NCI-H526 treated with DMSO at 0.1 percent for 48 hours (cell line): Measurements from ENCODE around the gene NPHP4.

Experiments
- DNase-seq: peaks from one replicate; lab custom pipeline; 2025; lab: John Stamatoyannopoulos, UW

Gene NPHP4

DNA sequence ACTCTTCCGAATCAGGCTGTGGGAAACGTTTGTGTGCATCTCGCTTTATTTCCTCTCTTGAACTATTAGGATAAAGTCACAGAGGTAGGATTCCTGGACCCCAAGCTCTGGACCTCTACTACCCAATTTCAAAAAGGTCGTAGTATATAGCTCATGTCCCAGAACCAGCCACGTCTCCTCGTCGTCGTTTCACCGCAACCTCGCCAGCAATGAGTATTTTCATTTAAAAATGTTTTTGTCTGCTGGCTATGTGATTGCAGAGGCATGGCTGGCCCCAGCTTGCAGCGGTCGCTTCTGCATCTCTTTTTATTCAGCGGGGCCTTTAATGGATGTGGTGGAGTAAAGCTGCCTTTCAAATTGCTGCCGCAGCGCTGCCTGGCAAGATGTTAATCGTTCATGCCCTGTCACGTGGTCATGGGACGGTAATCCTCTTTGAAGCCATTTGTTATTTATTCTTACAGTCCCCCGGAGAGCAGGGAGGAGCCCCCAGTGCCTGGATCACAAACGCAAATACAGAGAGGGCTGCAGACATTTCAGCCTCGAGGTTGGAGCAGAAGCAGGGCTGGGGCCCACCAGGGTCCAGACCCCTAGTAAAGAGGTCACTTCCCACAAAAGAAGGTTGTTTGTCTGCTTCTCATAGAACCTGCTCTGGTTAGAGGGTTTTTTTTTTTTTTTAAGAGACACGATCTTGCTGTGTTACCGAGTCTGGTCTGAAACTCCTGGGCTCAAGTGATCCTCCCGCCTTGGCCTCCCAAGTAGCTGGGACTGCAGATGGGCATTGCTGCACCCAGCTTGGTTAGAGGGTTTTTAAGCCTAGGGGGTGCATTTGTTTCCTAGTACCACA is 11.6 kb upstream of the NPHP4 start:
- no peak for DNase-seq

DNA sequence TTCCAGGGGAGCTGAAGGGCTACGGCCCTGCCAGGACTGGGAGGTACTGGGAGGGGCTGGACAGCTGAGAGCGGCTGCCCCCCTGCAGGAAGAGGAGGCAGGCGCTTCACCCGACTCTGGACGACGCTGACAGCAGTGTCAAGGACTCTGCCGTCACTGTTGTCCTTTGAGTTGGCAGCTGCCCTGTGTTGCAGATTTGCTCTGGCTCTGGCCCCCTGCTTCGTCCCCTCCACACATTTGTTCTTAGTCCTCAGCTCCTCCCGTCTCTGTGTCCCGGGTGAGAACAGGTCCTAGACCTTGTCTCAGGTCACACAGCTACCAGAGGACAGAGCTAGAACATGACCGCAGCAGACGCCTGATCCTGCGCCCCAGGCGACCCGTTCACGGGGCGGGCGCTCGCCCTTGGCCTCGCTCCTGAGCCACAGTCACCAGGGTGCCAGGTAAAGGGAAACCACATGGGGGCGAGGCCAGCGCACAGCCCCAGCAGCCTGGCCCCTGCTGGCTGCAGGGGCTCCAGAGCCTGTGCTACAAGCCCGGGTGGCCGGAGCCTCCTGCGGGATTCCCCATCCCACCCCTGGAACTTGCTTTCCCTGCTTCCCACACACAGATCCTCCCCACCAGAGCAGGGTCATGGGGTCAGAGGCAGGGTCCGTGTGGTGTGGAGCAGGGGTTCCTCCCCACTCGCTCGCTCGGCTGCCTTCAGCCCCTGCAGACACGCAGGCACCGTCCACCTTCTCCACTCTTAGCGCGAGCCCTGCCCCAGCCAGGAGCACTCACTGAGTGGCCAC is 10.7 kb upstream of the NPHP4 start:
- DNase-seq, result no peak

DNA sequence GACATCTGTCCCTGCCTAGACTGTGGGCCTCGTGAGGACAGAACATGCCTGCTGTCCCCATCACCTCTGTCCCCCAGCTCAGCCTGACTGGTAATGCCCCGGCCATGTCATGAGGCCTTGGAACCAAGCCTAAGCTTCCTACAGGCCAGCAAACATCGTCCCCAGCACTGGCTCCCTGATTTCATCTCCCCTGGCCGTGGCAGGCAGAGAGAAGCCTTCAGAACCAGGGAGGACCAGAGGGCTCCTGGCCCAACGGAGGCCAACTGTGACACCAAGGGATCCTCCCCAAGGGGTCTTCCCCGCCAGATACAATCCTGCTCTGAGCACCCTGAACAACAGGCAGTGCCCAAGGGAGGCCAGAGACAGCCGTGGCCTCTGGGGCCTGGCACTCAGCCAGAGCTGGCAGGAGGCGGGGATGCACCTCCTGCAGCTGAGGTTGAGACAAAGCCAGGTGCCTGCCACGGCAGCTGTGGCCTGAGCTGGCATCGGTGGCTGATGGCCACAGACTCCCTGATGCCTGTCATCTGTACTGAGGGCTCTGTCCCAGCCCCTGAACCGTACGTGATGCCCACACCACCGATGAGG is 9.9 kb upstream of the NPHP4 start:
- DNase-seq, result no peak

DNA sequence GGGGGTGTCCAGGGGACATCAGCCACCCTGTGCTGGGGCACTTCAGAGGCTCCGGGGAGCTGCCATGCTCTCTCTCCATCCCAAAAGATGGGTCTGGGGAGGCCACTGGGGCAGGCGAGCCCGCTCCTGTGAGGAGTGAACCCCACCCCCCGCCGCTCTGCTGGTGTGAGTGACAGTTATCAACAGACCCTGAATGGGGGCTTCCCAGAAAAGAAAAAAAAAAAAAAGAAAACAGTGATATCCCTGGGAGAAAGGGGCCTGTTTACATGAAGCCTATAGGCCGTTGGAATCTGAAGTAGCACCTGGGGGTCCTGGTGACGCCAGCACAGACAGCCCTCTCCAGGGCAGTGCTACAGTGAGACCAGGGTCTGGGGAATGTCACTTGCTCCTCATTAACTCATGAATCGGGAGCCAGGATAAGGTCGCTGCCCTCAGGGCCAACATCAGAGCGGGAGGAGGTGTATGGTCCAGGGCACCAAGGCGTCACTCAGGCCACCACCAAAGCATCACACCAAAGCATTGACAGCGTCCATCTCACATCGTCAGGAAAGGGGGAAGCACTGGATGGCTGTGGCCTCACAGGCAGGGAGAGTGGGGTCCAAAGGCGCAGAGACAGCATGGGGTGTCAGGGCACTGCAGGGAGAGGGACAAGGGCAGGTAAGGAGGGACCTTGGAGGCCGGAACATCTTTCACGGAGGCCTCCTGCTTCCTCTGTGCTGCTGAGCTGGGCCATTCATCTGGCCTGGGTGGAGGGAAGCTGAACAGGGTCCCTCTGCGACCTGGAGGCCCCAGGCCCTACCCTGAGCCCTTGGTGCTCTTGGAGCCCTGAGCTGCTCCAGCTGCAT is 8.4 kb upstream of the NPHP4 start:
- no peak for DNase-seq

DNA sequence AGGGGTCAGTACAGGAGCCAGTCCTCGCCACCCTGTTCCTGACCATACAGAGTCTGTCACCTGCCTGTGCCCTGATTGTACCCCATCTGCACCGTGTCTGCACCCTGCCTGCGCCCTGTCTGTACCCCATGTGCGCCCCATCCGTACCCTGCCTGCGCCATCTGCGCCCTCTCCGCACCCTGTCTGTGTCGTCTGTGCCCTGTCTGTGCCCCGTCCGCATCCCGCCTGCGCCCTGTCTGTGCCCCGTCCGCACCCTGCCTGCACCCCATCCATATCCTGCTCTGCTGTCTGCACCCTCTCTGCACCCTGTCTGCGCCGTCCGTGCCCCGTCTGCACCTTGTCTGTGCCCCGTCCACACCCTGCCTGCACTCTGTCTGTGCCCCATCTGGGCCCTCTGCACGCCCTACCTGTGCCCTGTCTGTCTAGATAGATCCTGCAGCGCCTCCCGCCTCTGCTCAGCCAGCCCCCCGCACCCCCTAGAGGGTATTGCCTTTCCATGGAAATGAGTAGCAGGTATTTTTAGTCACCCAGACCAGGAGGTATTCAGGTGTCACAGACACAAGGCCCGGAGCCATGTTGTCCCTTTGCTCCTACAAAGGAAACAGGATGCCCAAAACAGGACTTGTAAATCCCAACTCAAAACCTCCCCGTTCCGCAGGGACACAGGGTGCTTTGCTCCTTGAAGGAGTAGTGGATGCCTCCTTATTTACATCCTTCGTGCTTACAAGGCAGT is 7.7 kb upstream of the NPHP4 start:
- DNase-seq, result no peak

DNA sequence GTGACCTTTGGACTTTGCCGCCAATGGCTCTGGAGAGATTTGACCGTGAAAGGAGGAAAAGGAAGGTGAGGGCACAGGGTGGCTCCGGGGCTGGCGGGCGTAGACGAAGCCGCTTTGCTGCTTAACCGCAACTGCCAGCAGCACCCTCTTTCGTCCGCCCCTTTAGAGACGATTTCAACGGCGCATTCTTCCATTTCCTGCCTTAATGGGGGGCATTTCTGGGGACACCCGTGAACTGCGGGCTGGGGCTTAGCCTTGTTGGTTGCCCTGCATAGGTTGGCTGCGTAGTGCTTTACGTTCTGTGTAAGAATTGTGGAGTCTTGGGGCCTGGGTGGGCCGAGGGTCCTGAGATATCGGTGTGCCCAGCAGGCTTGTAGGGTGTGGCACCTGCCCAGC is 6.7 kb upstream of the NPHP4 start:
- no peak for DNase-seq

DNA sequence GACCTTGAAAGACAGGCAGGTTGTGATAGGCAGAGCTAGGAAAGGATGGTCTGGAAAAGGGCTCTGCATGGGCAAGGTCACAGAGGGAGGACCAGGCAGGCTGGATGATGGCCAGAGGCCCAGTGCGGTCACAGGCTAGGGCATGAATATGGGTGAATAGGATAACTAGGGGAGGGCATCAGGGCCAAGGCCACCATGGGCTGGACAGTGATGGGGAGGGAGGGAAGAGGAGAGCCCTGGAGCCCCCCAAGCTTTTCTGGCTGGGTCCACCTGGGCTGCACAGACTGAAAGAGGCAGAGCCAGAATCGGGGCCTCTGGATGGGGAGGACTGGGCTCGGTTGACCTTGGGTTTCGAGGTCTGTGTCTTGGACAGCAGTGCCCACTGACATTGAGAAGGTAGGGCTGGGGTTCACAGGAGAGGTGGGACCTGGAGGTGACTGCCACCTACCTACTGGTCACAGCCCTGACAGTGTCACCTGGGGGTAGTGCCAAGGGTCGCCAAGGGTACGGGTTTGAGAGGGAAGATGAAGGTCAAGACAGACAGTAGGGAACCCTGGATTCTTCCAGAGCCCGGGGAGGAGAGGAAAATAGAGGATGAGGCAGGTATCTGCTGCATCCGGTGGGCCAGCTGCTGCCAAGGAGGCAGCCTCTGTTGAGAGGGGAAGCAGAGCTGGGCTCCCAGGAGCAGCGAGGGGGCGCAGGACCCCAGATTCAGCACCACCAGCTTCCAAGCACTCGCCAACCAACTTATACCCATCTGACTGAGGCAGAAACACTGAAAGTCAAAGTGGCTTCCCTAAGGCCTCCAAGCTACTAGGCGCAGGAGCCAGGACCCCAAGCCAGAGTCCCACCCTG is 6.1 kb upstream of the NPHP4 start:
- DNase-seq, result no peak

DNA sequence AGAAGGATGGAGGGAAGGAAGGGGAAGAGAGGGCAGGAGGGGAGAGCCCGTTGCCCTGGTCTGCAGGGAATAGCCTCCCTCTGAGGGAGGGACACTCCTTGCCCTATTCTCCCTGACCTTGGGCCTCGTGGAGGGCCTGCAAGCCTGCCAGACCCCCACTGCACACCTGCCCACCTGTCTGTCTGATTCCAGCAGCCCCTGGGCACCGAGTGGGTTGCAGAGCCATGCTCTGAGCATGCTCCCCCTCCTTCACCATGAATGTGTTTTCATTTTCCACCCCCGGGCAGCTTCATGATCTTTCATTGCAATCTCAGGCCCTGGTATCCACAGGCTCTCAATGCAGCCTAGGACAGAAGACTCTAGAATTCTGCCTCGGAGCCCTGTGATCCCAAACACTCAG is 5.1 kb upstream of the NPHP4 start:
- no peak for DNase-seq

DNA sequence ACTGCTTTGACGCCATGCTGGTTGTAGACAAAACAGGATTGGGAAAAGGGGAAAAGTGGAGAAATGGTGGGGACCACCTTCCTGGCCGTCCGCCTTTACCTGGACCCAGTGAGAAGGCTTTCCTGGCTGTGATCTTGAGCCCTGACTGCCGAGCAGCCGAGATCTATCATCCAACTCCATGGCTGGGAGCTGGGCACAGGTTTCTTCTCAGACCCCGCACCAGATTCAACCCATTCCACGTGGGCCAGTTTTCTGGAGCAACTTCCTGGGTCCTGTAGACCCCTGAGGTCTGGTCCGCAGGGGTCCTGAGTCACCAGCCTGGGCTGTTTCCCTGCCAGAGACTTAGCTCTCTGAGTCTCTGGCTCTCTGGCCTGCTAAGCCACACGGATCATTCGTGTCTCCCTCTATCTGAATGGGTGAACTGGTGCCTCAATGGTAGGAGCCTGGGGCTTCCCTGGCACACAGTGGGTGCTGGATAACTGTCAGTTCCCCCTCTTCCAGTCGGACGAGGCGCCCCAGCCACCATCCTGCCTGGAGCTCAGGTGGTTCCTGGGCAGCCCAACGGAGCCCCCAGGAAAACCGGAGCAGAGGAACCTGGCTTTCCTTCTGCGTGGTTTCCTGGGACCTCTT is 4.5 kb upstream of the NPHP4 start:
- no peak for DNase-seq

DNA sequence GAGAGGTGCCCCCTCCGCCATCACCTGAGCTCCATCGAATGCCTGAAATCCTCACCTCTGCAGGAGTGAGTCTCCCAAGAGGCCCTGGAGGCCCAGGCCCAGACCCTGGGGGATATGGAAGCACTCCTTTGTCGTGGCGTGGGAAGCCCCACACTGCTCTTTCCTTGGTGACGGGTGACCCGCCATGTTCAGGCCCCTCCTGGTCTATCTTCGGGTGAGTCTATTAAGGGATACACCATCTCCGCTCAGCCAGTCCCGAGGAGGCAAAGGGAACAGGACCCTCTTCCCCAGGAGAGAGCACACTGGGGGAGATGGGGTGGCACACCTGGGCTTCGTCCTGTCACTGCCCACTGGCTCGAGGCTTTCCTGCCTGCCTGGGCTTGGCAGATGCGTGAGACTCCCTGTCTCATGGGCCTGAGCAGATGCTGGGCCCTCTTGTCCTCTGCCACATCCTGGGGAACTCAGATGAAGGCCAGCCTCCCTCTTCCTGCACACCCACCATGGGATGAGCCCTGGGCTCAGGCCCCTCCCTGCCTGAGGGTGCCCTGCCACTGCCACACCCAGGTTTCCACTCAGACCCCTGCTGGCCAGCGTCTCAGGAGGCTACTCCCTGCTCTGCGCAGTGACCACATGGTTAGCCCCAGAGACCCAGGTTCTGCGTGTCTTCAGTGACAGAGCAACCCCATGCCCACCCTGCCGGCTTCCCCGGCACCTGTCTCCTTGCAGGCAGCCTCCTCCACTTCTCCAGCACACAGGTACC is 3.8 kb upstream of the NPHP4 start:
- DNase-seq, result no peak

DNA sequence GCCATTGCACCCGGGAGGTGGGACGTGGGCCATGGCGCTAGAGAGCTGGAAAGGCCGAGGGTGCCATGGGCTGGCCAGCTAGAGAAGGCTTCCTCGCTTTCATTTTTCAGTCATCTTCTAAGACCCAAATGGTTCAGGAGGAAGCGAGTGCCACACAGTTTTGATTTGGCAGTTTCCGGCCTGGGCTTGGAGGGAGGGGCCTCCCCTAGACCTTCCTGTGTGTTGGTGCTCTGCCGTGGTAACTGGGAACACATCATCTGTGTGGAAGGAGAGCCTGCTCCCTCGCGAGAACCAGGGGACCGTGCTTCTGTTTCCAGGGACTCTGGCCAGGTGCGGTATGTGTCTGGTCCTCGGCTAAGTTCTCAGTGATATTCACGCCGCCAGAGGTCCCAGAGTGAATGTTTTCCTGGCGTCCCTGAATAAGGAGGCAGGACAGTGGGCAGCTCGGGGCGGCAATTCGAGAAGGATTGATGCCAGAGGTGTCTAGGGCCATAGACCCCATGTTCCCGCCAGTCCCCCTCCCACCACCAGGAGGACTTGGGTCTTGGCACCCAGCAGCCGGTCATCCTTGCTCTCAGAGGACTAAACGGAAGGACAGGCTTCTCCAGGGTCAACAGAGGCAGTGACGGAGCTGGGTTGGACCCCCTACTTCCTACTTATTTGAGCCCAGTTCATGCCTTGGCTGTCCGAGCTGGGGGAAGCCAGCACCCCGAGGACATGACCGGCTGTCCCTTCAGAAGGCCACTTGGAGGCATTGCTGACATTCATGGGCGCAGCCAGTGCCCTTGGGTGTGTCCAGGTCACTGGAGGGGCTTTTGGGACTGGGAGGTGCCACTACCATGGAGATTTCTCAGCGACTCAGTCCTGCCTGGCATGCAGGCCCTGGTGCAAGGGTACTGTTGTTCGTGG is 2.7 kb upstream of the NPHP4 start:
- DNase-seq, result no peak

DNA sequence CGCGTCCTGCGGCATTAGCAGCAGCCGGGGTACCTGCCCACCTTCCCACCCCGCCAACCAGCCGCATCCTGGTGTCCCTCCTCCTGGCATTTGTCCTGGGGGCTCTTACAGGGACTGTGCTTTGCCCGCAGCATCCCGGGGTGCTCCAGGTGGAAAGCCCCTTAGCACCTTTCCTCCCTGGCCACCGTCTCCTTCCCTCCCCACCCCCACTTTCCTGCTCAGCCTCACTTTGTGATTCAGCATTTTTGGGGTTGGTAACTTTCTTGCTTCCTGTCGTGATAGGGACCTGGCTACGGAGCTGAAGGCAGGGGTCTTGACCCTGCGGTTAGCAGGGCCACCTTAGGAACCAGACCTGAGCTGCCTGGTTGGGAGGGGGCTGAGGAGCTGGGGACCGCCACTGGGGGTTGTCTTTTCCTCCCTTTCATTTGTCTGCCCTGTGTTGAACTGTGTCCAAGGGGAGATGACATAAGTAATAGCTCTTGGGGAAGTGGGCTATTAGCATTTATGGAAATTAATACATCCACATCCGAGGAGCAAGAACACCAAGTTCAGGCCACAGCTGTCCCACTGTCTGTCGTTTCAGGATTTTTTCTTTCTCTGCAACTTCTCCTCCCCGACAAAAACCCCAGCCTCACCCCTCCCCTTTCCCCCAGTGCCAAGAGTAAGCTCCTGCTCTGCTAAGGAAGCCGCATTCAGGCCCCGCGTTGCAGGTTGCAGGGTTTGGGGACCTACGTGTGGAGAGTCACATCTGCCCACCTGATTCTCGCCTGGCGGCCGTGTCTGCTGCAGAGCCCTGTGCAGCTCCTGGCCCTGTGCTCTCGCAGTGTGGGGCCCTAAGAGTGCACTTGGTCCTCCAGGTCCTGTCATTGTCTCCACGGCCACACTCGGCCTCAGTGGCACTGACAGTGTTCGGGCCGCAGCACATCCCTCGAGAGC is 1.6 kb upstream of the NPHP4 start:
- DNase-seq, result no peak

DNA sequence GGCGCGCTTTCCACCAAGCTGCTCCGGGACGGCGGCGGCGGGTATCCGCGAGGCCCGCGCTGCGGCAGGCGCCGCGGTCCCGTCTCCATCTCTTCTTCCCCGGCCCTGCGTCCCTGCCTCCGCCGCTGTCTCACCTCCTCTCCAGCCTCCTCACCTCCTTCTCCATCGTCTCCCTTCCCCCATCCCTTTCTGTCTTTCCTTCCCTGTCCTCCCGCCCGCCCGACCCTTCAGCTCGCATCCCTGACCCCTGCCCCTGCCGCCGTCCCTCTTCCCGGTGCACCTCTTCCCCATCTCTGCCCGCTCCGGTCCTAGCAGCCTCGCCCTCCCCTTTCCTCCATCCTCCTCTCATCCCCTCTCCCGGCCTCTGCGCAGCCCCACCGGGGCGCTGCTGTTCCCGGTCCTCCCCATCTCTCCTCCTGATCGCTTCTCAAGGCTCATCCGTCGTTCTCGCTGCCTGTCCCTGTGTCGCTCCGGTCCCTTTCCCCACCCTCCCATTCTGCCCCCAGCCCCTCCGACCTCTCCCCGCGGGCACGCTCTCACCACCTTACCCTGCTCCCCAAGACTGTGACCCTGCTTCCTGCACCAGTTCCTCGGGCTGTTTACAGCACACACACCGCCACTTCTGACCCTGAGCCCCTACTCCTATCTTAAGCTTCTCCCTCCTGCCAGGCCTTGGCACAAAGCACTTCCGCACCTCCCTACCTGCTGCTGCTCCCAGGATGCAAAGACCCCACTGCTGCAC is 760 bp upstream of the NPHP4 start:
- DNase-seq, result no peak

DNA sequence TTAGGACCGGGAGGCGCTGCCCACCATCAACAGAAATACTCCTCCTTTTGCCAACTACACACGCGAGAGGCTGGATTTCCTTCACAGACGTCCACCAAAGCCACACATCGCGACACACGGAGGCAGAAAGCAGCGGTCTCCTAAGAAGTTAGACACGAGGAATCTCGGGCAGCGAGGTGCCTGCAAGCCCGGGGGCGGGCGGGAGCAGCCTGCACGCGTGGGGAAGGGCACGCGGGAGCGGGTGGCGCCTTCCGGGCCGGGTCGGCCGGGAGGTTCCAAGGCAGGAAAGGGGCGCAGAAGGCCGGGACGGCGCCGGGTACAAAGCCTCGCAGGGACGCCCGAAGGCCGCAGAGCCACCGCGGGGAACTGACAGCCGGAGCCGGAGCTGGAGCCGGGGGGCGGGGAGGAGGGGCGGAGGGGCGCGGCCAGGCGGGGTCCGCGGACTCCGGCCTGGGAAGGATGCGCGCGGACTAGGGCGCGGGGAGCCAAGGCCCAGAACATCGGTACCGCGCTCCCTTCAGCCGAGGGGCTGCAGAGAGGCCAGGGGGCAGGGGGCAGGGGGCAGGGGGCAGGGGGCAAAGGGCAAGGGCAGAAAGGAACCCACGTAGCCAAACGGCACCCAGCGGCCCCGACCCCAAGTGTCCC is 722 bp downstream of the NPHP4 start:
- DNase-seq, result no peak

DNA sequence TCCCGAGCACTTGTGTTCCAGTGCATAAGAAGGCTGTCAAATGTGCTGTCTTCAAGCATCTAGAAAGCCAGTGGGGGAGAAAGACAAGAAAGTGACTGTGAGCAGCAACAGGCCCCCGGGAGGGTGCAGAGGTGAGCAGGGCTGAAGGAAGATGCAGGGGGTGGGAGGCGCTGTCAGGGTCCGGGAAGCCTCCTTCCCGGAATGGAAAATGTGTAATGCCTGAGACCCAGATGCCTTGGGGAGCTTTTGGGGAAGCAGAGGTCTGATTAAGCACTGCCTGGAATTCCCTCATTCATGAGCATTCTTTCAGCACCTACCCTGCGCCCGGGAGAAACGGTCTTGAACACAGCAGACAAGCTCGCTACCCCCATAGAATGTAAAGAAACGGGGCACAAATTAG is 1.3 kb downstream of the NPHP4 start:
- no peak for DNase-seq

DNA sequence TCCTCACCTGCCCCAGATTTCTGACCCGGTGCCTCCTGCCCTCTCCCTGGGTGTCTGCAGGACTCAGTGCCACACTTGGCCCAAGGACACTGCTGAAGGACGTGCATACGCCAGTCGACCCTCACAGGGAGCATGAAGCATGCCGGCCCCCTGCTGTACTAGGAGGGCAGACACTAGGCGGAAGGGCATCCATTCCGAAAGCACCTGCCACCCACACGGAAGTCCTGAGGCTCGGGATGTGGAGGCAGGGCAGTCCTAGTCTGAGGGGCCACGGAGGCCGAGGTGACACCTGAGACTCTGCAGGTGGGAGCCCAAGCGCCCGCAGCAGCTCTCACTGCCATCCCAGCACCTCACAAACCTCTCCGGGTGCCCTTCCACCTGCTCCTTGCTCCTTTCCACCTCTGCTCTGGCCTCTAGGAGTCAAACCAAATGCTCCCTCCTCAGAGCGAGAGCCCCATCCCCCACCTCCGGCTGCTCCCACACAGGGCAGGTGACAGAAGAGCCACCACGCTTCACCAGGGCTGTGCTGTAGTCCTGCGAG is 2.4 kb downstream of the NPHP4 start:
- no peak for DNase-seq
